ENCODE data around the gene KRTAP21-2. TPM values are rescaled to one million over a fixed set of nuclear protein-coding genes. Genes with fewer than 3 reads are reported as not detected.

KRTAP21-2 gene
- total and polyA plus RNA-seq, 2 experiments from 2014 or later: not detected

DNA sequence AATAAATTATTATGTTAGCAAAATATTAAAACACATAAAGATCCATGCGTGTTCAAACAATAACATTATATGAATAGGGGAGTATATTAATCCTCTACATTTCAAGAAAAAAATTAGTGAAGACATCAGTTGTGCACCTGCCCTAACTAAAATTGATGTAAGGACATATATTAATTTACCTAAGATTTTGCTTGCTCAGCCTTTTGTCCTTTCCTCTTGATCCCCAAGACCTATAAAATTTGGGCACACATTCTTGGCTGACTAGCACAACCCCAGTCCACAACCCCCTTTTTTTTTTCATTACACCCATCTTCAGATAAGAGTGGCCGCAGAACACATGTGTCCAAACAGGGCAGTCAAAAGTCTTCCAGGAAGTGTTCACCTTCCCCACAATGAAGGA lies 6.6 kb downstream of the KRTAP21-2 start:
- Mint-ChIP-seq H3K4me3 (no peak overlapping the region), H3K27ac (no peak overlapping the region), H3K9me3 (no peaks in the 10 kb centered on the region), H3K4me1 (no peaks in the 10 kb centered on the region), H3K27me3 (ENCODE audit: insufficient read depth, low read depth, poor library complexity) (peaks cover 2% of the 10 kb centered on the region), H3K36me3 (ENCODE audit: low read depth) (no peaks in the 10 kb centered on the region)
- no peaks in the 10 kb centered on the region for H3K27me3 ChIP-seq (ENCODE audit: insufficient read depth)
- H4K20me1 ChIP-seq (replicated peaks; ENCODE audit: insufficient read depth): no peaks in the 10 kb centered on the region
- no peak overlapping the region for H3K4me3 ChIP-seq
- no peak overlapping the region for H3K4me2 ChIP-seq
- no peak for DNase-seq (ENCODE audit: low spot score)
- H3K4me1 ChIP-seq (ENCODE audit: insufficient read depth): no peaks in the 10 kb centered on the region
- no peaks in the 10 kb centered on the region for H3K36me3 ChIP-seq (ENCODE audit: insufficient read depth)
- H3K27ac ChIP-seq (ENCODE audit: low read depth): no peak overlapping the region
- TF ChIP-seq EZH2phosphoT487 (IDR thresholded peaks at IDR 0.05; ENCODE audit: unreplicated experiment) (no peak), NANOG (IDR thresholded peaks at IDR 0.05; ENCODE audit: borderline replicate concordance) (no peak), STAT1 (IDR thresholded peaks at IDR 0.05; ENCODE audit: unreplicated experiment) (no peak), ZNF114 (CRISPR knock-in tag; IDR thresholded peaks at IDR 0.05) (no peak), ZNF331 (CRISPR knock-in tag; IDR thresholded peaks at IDR 0.05; ENCODE audit: low read depth) (no peak), CREB1 (CRISPR knock-in tag; IDR thresholded peaks at IDR 0.05; ENCODE audit: low read depth) (no peak), POLR2AphosphoS5 (IDR thresholded peaks at IDR 0.05; ENCODE audit: low read depth) (no peak), EZH2 (IDR thresholded peaks at IDR 0.05; ENCODE audit: low read depth, unreplicated experiment) (no peak), JUNB (IDR thresholded peaks at IDR 0.05; ENCODE audit: unreplicated experiment) (no peak)
- TF ChIP-seq, protein P1, sequence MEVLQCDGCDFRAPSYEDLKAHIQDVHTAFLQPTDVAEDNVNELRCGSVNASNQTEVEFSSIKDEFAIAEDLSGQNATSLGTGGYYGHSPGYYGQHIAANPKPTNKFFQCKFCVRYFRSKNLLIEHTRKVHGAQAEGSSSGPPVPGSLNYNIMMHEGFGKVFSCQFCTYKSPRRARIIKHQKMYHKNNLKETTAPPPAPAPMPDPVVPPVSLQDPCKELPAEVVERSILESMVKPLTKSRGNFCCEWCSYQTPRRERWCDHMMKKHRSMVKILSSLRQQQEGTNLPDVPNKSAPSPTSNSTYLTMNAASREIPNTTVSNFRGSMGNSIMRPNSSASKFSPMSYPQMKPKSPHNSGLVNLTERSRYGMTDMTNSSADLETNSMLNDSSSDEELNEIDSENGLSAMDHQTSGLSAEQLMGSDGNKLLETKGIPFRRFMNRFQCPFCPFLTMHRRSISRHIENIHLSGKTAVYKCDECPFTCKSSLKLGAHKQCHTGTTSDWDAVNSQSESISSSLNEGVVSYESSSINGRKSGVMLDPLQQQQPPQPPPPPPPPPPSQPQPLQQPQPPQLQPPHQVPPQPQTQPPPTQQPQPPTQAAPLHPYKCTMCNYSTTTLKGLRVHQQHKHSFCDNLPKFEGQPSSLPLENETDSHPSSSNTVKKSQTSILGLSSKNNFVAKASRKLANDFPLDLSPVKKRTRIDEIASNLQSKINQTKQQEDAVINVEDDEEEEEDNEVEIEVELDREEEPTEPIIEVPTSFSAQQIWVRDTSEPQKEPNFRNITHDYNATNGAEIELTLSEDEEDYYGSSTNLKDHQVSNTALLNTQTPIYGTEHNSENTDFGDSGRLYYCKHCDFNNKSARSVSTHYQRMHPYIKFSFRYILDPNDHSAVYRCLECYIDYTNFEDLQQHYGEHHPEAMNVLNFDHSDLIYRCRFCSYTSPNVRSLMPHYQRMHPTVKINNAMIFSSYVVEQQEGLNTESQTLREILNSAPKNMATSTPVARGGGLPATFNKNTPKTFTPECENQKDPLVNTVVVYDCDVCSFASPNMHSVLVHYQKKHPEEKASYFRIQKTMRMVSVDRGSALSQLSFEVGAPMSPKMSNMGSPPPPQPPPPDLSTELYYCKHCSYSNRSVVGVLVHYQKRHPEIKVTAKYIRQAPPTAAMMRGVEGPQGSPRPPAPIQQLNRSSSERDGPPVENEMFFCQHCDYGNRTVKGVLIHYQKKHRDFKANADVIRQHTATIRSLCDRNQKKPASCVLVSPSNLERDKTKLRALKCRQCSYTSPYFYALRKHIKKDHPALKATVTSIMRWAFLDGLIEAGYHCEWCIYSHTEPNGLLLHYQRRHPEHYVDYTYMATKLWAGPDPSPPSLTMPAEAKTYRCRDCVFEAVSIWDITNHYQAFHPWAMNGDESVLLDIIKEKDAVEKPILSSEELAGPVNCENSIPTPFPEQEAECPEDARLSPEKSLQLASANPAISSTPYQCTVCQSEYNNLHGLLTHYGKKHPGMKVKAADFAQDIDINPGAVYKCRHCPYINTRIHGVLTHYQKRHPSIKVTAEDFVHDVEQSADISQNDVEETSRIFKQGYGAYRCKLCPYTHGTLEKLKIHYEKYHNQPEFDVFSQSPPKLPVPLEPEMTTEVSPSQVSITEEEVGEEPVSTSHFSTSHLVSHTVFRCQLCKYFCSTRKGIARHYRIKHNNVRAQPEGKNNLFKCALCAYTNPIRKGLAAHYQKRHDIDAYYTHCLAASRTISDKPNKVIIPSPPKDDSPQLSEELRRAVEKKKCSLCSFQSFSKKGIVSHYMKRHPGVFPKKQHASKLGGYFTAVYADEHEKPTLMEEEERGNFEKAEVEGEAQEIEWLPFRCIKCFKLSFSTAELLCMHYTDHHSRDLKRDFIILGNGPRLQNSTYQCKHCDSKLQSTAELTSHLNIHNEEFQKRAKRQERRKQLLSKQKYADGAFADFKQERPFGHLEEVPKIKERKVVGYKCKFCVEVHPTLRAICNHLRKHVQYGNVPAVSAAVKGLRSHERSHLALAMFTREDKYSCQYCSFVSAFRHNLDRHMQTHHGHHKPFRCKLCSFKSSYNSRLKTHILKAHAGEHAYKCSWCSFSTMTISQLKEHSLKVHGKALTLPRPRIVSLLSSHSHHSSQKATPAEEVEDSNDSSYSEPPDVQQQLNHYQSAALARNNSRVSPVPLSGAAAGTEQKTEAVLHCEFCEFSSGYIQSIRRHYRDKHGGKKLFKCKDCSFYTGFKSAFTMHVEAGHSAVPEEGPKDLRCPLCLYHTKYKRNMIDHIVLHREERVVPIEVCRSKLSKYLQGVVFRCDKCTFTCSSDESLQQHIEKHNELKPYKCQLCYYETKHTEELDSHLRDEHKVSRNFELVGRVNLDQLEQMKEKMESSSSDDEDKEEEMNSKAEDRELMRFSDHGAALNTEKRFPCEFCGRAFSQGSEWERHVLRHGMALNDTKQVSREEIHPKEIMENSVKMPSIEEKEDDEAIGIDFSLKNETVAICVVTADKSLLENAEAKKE (CRISPR knock-in tag; IDR thresholded peaks at IDR 0.05): no peak
- TF ChIP-seq, protein P2, sequence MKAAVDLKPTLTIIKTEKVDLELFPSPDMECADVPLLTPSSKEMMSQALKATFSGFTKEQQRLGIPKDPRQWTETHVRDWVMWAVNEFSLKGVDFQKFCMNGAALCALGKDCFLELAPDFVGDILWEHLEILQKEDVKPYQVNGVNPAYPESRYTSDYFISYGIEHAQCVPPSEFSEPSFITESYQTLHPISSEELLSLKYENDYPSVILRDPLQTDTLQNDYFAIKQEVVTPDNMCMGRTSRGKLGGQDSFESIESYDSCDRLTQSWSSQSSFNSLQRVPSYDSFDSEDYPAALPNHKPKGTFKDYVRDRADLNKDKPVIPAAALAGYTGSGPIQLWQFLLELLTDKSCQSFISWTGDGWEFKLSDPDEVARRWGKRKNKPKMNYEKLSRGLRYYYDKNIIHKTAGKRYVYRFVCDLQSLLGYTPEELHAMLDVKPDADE (IDR thresholded peaks at IDR 0.05): no peak
- TF ChIP-seq, protein P3, sequence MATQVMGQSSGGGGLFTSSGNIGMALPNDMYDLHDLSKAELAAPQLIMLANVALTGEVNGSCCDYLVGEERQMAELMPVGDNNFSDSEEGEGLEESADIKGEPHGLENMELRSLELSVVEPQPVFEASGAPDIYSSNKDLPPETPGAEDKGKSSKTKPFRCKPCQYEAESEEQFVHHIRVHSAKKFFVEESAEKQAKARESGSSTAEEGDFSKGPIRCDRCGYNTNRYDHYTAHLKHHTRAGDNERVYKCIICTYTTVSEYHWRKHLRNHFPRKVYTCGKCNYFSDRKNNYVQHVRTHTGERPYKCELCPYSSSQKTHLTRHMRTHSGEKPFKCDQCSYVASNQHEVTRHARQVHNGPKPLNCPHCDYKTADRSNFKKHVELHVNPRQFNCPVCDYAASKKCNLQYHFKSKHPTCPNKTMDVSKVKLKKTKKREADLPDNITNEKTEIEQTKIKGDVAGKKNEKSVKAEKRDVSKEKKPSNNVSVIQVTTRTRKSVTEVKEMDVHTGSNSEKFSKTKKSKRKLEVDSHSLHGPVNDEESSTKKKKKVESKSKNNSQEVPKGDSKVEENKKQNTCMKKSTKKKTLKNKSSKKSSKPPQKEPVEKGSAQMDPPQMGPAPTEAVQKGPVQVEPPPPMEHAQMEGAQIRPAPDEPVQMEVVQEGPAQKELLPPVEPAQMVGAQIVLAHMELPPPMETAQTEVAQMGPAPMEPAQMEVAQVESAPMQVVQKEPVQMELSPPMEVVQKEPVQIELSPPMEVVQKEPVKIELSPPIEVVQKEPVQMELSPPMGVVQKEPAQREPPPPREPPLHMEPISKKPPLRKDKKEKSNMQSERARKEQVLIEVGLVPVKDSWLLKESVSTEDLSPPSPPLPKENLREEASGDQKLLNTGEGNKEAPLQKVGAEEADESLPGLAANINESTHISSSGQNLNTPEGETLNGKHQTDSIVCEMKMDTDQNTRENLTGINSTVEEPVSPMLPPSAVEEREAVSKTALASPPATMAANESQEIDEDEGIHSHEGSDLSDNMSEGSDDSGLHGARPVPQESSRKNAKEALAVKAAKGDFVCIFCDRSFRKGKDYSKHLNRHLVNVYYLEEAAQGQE (IDR thresholded peaks at IDR 0.05; ENCODE audit: unreplicated experiment): no peak
- TF ChIP-seq, protein P4, sequence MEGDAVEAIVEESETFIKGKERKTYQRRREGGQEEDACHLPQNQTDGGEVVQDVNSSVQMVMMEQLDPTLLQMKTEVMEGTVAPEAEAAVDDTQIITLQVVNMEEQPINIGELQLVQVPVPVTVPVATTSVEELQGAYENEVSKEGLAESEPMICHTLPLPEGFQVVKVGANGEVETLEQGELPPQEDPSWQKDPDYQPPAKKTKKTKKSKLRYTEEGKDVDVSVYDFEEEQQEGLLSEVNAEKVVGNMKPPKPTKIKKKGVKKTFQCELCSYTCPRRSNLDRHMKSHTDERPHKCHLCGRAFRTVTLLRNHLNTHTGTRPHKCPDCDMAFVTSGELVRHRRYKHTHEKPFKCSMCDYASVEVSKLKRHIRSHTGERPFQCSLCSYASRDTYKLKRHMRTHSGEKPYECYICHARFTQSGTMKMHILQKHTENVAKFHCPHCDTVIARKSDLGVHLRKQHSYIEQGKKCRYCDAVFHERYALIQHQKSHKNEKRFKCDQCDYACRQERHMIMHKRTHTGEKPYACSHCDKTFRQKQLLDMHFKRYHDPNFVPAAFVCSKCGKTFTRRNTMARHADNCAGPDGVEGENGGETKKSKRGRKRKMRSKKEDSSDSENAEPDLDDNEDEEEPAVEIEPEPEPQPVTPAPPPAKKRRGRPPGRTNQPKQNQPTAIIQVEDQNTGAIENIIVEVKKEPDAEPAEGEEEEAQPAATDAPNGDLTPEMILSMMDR (conservative IDR thresholded peaks at IDR 0.05; ENCODE audit: low read depth in 2 of 2): no peak
- no peak overlapping the region for H2AFZ ChIP-seq
- no peaks in the 10 kb centered on the region; the same call in 1 of the 2 replicates for H3K9me2 ChIP-seq (ENCODE audit: insufficient read depth)
- no peaks in the 10 kb centered on the region for H3F3A ChIP-seq (replicated peaks; ENCODE audit: low read depth)
- no peaks in the 10 kb centered on the region for H3K79me2 ChIP-seq (replicated peaks; ENCODE audit: insufficient read depth)
- ATAC-seq: no peak

All from GM23338 (cell line).